GM12878 (cell line): Measurements from ENCODE around the gene PTGR2. TPM values are rescaled to one million over a fixed set of nuclear protein-coding genes. Genes with fewer than 3 reads are reported as not detected.

Experiments used
- ATAC-seq: fragments of 200-7000 bp; cut with Tn5 transposase; 3 replicates; pipeline ENCODE4 v1.9.1; 2020; ENCODE audit warnings: mild to moderate bottlenecking, moderate library complexity
- BruUV-seq: library from RNA; stranded (reverse); fragments of 400-500 nt; replicated peaks from 2 replicates; lab custom pipeline; 2021; lab: Mats Ljungman, UMichigan
- CTCF ChIA-PET: fragments of 300-600 bp; sonication (Branson Sonifier 250); formaldehyde crosslinking; extraction: SDS; loops from one replicate; lab custom pipeline; 2021; ENCODE audit warnings: inconsistent platforms; lab: Yijun Ruan, JAX
- POLR2A ChIA-PET: fragments of 350-600 bp; formaldehyde crosslinking; extraction: SDS; loops from one replicate; lab custom pipeline; 2021; ENCODE audit warnings: inconsistent platforms; lab: Charles Lee
- RAD21 ChIA-PET: fragments of 300-600 bp; sonication (Branson Sonifier 250); formaldehyde crosslinking; loops from one replicate; lab custom pipeline; 2023; ENCODE audit warnings: antibody characterized with exemption; ENCODE audit not compliant: unreplicated experiment; lab: Charles Lee
- SMC1A ChIA-PET: fragments of 300-600 bp; sonication (Branson Sonifier 250); formaldehyde crosslinking; loops from one replicate; lab custom pipeline; 2023; ENCODE audit not compliant: unreplicated experiment, uncharacterized antibody; lab: Charles Lee
- DNase-seq: peaks from one replicate; pipeline ENCODE4 v3.0.0-alpha.2; 2011; ENCODE audit warnings: low read depth, low spot score
- FAIRE-seq: peaks from 3 replicates; lab custom pipeline; 2011; peaks lifted over from hg19 to GRCh38; lab: Jason Lieb, UNC
- H2AFZ ChIP-seq: 2 replicates; pipeline ENCODE4 v1.6.0; 2011; ENCODE audit warnings: low read depth, low read length, control low read depth; ENCODE audit not compliant: control insufficient read depth
- H3K27ac ChIP-seq: 2 replicates; pipeline ENCODE4 v1.5.1; 2011; ENCODE audit warnings: control low read depth; ENCODE audit not compliant: control insufficient read depth, insufficient read depth
- H3K27me3 ChIP-seq, 2 experiments: replicated peaks in 1 of 2; 2 replicates each; pipeline versions ENCODE4 v1.6.0 to v1.6.1; 2011; ENCODE audit warnings: low read length in 1 of 2; ENCODE audit not compliant: control insufficient read depth in 2 of 2, insufficient read depth in 2 of 2
- H3K36me3 ChIP-seq, 2 experiments: 2 replicates each; pipeline ENCODE4 v1.5.1; 2011; ENCODE audit warnings: low read length in 1 of 2; ENCODE audit not compliant: control insufficient read depth in 2 of 2, insufficient read depth in 2 of 2
- H3K4me1 ChIP-seq: 2 replicates; pipeline ENCODE4 v1.6.1; 2011; ENCODE audit warnings: mild to moderate bottlenecking, low read length, moderate library complexity, mixed read lengths; ENCODE audit not compliant: control insufficient read depth, insufficient read depth
- H3K4me2 ChIP-seq: 2 replicates; pipeline ENCODE4 v1.6.0; 2011; ENCODE audit warnings: control low read depth; ENCODE audit not compliant: control insufficient read depth, insufficient read depth
- H3K4me3 ChIP-seq: fragments of 200-600 bp; sonication (generic); 2 replicates; pipeline ENCODE4 v1.5.1; 2016
- H3K79me2 ChIP-seq: 2 replicates; pipeline ENCODE4 v1.6.0; 2011; ENCODE audit warnings: low read length; ENCODE audit not compliant: control insufficient read depth, insufficient read depth
- H3K9ac ChIP-seq: 2 replicates; pipeline ENCODE4 v1.8.0; 2011; ENCODE audit warnings: low read length, control low read depth, mixed read lengths; ENCODE audit not compliant: control insufficient read depth, insufficient read depth
- H3K9me3 ChIP-seq: replicated peaks from 3 replicates; pipeline ENCODE4 v1.5.1; 2011; ENCODE audit warnings: mild to moderate bottlenecking, low read length; ENCODE audit not compliant: control insufficient read depth, insufficient read depth
- H4K20me1 ChIP-seq: 2 replicates; pipeline ENCODE4 v1.6.0; 2011; ENCODE audit not compliant: control insufficient read depth, insufficient read depth
- CEBPB ChIP-seq, 2 experiments: fragments of 150-350 bp in 1 of 2; IDR thresholded peaks; 2 replicates each; pipeline ENCODE4 v1.6.1; 2012 to 2014; ENCODE audit warnings: low read depth in 2 of 2, low read length in 2 of 2, borderline replicate concordance in 1 of 2, inconsistent platforms in 1 of 2
- NBN ChIP-seq: fragments of 450-650 bp; IDR thresholded peaks from 2 replicates; pipeline ENCODE4 v1.6.1; 2016
- NR2C2 ChIP-seq: IDR thresholded peaks from 2 replicates; pipeline ENCODE4 v1.6.1; 2011; ENCODE audit warnings: borderline replicate concordance, low read depth; ENCODE audit not compliant: control insufficient read depth, insufficient read length
- STAT1 ChIP-seq: fragments of 450-650 bp; conservative IDR thresholded peaks from 2 replicates; pipeline ENCODE4 v1.6.1; 2014; ENCODE audit warnings: antibody characterized with exemption, mild to moderate bottlenecking
- TCF3 ChIP-seq: IDR thresholded peaks from 2 replicates; pipeline ENCODE4 v1.6.1; 2012; ENCODE audit warnings: low read depth, mild to moderate bottlenecking, low read length, borderline replicate concordance; ENCODE audit not compliant: insufficient read depth
- ZNF207 ChIP-seq: fragments of 450-650 bp; IDR thresholded peaks from 2 replicates; pipeline ENCODE4 v1.6.1; 2014; ENCODE audit warnings: antibody characterized with exemption, mild to moderate bottlenecking, borderline replicate concordance
- WGBS: methylation state at CpG from one replicate; pipeline ENCODE4 v1.1.6; 2016; ENCODE audit warnings: low lambda C conversion rate; ENCODE audit not compliant: insufficient replicate concordance, insufficient coverage; ENCODE audit errors: missing lambda C conversion rate; 5-methylcytosine and 5-hydroxymethylcytosine counted together
- in situ Hi-C: fragments of 300-500 bp; cut with MboI; formaldehyde crosslinking; loops from 9 replicates; pipeline ENCODE4 v1.14.3; 2018; ENCODE audit warnings: mixed read lengths
- intact Hi-C: fragments of 100-400 bp; cut with micrococcal nuclease; formaldehyde crosslinking; loops from one replicate; pipeline ENCODE4 v1.14.2; 2022; ENCODE audit not compliant: unreplicated experiment
- polyA plus RNA-seq, 11 experiments: library from polyadenylated mRNA; depleted of rRNA in 4 of 11; unstranded in 6 of 11; stranded (reverse) in 5 of 11; fragments of >200 nt; fragmentation: Nextera tagmentation in 4 of 11; fragmentation: Illumina TruSeq in 1 of 11; extraction: Ambion mirVana in 4 of 11; extraction: Trizol in 1 of 11; gene quantifications; 1 replicate in 1 of 11; 2 replicates in 10 of 11; pipeline versions ENCODE4 v1.2.1 to v1.2.3, GENCODE V29; 2011 to 2016; ENCODE audit warnings: inconsistent platforms in 2 of 11, missing spikeins in 2 of 11, low read depth in 1 of 11
- total RNA-seq, 4 experiments: library from RNA; depleted of rRNA in 3 of 4; stranded (reverse); fragments of >200 nt in 3 of 4; fragmentation: Illumina TruSeq in 1 of 4; extraction: Trizol in 1 of 4; gene quantifications; 2 replicates each; pipeline versions ENCODE4 v1.2.1 to v1.2.3, GENCODE V29; 2013 to 2021
- TF ChIP-seq, protein P1 (sequence below): IDR thresholded peaks from 2 replicates; pipeline ENCODE4 v1.6.1; 2012; ENCODE audit warnings: improper control_type of control experiment, low read depth, low read length; ENCODE audit not compliant: insufficient replicate concordance
- TF ChIP-seq, protein P2 (sequence below): fragments of 450-650 bp; IDR thresholded peaks from 2 replicates; pipeline ENCODE4 v1.6.1; 2016; ENCODE audit warnings: mild to moderate bottlenecking
- TF ChIP-seq, protein P3 (sequence below): IDR thresholded peaks from 2 replicates; pipeline ENCODE4 v1.6.1; 2012; ENCODE audit warnings: low read length, inconsistent platforms
- TF ChIP-seq, protein P4 (sequence below): fragments of 450-650 bp; IDR thresholded peaks from 2 replicates; pipeline ENCODE4 v1.6.1; 2018; ENCODE audit warnings: mild to moderate bottlenecking, low read depth, moderate library complexity; ENCODE audit not compliant: partially characterized antibody
- TF ChIP-seq, protein P5 (sequence below): IDR thresholded peaks from 2 replicates; pipeline ENCODE4 v1.6.1; 2012; ENCODE audit warnings: low read depth, low read length, improper control_type of control experiment

Gene PTGR2
- total and polyA plus RNA-seq, 10 of the 15 experiments (the other 5 are each of a cell fraction or from before 2014, with no cell fraction given): 3.3 to 12.8 (median 8.4) TPM

DNA sequence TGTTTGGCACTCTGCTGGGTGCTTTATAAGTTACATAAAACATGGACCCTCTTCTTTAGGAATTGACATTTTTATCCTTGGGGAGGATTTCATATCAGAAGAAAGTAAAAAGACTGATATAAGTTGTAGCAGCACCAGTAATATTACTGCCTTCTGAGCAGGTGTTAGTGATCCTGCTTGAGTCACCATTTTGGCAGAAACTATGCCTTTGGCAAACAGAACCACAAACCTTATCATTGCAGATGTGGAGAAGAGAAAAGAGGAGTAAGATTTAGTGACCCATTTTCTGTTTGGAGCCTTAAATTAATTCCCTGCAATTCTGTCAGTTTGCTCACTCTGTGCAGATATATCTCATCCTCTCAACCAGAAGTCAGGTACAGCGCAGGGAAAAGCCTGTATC is 58.0 kb downstream of the PTGR2 start (continued):
- TF ChIP-seq, protein P1, sequence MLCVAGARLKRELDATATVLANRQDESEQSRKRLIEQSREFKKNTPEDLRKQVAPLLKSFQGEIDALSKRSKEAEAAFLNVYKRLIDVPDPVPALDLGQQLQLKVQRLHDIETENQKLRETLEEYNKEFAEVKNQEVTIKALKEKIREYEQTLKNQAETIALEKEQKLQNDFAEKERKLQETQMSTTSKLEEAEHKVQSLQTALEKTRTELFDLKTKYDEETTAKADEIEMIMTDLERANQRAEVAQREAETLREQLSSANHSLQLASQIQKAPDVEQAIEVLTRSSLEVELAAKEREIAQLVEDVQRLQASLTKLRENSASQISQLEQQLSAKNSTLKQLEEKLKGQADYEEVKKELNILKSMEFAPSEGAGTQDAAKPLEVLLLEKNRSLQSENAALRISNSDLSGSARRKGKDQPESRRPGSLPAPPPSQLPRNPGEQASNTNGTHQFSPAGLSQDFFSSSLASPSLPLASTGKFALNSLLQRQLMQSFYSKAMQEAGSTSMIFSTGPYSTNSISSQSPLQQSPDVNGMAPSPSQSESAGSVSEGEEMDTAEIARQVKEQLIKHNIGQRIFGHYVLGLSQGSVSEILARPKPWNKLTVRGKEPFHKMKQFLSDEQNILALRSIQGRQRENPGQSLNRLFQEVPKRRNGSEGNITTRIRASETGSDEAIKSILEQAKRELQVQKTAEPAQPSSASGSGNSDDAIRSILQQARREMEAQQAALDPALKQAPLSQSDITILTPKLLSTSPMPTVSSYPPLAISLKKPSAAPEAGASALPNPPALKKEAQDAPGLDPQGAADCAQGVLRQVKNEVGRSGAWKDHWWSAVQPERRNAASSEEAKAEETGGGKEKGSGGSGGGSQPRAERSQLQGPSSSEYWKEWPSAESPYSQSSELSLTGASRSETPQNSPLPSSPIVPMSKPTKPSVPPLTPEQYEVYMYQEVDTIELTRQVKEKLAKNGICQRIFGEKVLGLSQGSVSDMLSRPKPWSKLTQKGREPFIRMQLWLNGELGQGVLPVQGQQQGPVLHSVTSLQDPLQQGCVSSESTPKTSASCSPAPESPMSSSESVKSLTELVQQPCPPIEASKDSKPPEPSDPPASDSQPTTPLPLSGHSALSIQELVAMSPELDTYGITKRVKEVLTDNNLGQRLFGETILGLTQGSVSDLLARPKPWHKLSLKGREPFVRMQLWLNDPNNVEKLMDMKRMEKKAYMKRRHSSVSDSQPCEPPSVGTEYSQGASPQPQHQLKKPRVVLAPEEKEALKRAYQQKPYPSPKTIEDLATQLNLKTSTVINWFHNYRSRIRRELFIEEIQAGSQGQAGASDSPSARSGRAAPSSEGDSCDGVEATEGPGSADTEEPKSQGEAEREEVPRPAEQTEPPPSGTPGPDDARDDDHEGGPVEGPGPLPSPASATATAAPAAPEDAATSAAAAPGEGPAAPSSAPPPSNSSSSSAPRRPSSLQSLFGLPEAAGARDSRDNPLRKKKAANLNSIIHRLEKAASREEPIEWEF: no peak
- TF ChIP-seq, protein P2, sequence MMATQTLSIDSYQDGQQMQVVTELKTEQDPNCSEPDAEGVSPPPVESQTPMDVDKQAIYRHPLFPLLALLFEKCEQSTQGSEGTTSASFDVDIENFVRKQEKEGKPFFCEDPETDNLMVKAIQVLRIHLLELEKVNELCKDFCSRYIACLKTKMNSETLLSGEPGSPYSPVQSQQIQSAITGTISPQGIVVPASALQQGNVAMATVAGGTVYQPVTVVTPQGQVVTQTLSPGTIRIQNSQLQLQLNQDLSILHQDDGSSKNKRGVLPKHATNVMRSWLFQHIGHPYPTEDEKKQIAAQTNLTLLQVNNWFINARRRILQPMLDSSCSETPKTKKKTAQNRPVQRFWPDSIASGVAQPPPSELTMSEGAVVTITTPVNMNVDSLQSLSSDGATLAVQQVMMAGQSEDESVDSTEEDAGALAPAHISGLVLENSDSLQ: no peak
- TF ChIP-seq CEBPB (IDR thresholded peaks at IDR 0.05; ENCODE audit: borderline replicate concordance in 1 of 2, low read depth in 2 of 2, low read length in 2 of 2): no peak
- no peak for TF ChIP-seq ZNF207
- TF ChIP-seq STAT1: no peak

DNA sequence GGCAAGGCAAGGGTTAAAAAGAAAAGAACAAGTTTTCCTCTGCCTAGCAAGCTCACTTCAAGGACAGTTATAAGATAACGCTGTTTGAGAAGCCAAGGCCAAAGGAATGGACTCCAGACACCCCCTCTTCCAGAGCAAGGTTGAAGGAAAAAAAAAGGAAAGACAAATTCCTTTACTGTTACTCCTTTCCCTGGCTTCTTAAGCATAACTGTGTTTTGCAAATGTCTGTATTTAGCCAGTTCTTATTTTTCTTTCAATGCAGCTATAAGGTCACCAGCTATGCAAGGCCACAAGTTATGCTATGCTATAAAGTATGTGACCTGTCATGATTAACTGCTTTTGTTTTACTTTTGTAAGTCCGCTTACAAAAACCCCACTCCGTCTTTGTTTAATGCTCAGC is 61.6 kb downstream of the PTGR2 start:
- Histone ChIP-seq H3K4me1 (no peaks in the 10 kb centered on the region), H3K4me2 (no peak overlapping the region), H3K9ac (no peak overlapping the region), H3K27ac (no peak overlapping the region), H3K36me3 (peaks cover 6 to 26% of the 10 kb centered on the region in 2 experiments), H3K4me3 (no peak overlapping the region), H3K9me3 (no peaks in the 10 kb centered on the region), H2AFZ (no peak overlapping the region), H4K20me1 (no peaks in the 10 kb centered on the region), H3K27me3 (no peaks in the 10 kb centered on the region), H3K79me2 (no peaks in the 10 kb centered on the region)
- DNase-seq: no peak
- BruUV-seq: no TSS peak
- no peak for FAIRE-seq
- CTCF ChIA-PET: interaction anchor here (1.0 kb wide), 1 partner anchor 27 kb away, joined by 3 read pairs; the partner anchor contains the start of gene ZNF410
- WGBS: 98% methylated on average over 3 of the region's 3 CpGs
- in situ Hi-C loops: no loop called here
- ATAC-seq: no peak
- RAD21 ChIA-PET: no interaction called here
- POLR2A ChIA-PET: interaction anchor here (0.9 kb wide), 1 partner anchor 17 kb away, joined by 3 read pairs; no protein-coding TSS in a partner anchor
- SMC1A ChIA-PET: interaction anchor here (1.1 to 1.4 kb wide), 2 partner anchors 18 to 269 kb away, joined by 3 read pairs; no protein-coding TSS in a partner anchor
- intact Hi-C loops: no loop called here
- no peak for TF ChIP-seq NR2C2
- TF ChIP-seq, protein P3, sequence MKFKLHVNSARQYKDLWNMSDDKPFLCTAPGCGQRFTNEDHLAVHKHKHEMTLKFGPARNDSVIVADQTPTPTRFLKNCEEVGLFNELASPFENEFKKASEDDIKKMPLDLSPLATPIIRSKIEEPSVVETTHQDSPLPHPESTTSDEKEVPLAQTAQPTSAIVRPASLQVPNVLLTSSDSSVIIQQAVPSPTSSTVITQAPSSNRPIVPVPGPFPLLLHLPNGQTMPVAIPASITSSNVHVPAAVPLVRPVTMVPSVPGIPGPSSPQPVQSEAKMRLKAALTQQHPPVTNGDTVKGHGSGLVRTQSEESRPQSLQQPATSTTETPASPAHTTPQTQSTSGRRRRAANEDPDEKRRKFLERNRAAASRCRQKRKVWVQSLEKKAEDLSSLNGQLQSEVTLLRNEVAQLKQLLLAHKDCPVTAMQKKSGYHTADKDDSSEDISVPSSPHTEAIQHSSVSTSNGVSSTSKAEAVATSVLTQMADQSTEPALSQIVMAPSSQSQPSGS: no peak
- TF ChIP-seq, protein P4, sequence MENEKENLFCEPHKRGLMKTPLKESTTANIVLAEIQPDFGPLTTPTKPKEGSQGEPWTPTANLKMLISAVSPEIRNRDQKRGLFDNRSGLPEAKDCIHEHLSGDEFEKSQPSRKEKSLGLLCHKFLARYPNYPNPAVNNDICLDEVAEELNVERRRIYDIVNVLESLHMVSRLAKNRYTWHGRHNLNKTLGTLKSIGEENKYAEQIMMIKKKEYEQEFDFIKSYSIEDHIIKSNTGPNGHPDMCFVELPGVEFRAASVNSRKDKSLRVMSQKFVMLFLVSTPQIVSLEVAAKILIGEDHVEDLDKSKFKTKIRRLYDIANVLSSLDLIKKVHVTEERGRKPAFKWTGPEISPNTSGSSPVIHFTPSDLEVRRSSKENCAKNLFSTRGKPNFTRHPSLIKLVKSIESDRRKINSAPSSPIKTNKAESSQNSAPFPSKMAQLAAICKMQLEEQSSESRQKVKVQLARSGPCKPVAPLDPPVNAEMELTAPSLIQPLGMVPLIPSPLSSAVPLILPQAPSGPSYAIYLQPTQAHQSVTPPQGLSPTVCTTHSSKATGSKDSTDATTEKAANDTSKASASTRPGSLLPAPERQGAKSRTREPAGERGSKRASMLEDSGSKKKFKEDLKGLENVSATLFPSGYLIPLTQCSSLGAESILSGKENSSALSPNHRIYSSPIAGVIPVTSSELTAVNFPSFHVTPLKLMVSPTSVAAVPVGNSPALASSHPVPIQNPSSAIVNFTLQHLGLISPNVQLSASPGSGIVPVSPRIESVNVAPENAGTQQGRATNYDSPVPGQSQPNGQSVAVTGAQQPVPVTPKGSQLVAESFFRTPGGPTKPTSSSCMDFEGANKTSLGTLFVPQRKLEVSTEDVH: no peak
- TF ChIP-seq, protein P5, sequence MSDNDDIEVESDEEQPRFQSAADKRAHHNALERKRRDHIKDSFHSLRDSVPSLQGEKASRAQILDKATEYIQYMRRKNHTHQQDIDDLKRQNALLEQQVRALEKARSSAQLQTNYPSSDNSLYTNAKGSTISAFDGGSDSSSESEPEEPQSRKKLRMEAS: no peak
- no peak for TF ChIP-seq NBN
- no peak for TF ChIP-seq TCF3
